K562 (cell line): ENCODE measurements around the gene DAGLA. TPM values are rescaled to one million over a fixed set of nuclear protein-coding genes. Genes with fewer than 3 reads are reported as not detected.

Experiments
- ATAC-seq: fragments of 200-7000 bp; cut with Tn5 transposase; 3 replicates; pipeline ENCODE4 v1.9.1; 2020; ENCODE audit warnings: moderate library complexity
- BruUV-seq: library from RNA; stranded (reverse); fragments of 400-500 nt; replicated peaks from 2 replicates; lab custom pipeline; 2021; lab: Mats Ljungman, UMichigan
- CTCF ChIA-PET: fragments of 300-600 bp; formaldehyde crosslinking; extraction: SDS; loops from one replicate; lab custom pipeline; 2021; ENCODE audit warnings: low intra/inter-chr PET ratio; lab: Yijun Ruan, JAX
- POLR2A ChIA-PET: fragments of 300-600, 350-650 bp; sonication (Branson Sonifier 250); formaldehyde crosslinking; extraction: SDS; loops from one replicate; lab custom pipeline; 2021; ENCODE audit warnings: antibody characterized with exemption, inconsistent platforms; lab: Yijun Ruan, JAX
- DNase-seq, 4 experiments: peaks; one replicate each; pipeline versions ENCODE4 v3.0.0 to v3.0.0-alpha.2; 2011 to 2018; ENCODE audit warnings: low spot score in 3 of 4, mixed read lengths in 3 of 4; ENCODE audit errors: extremely low read depth in 1 of 4
- FAIRE-seq: peaks from 2 replicates; lab custom pipeline; 2011; peaks lifted over from hg19 to GRCh38; lab: Jason Lieb, UNC
- H2AFZ ChIP-seq: 2 replicates; pipeline ENCODE4 v1.6.0; 2011; ENCODE audit warnings: low read depth, low read length, control low read depth, inconsistent platforms
- H3K27ac ChIP-seq: fragments of 200-600 bp; 3 replicates; pipeline ENCODE4 v1.8.0; 2011; ENCODE audit warnings: low read depth, mild to moderate bottlenecking, control low read depth, inconsistent platforms, low read length, moderate library complexity, mixed read lengths; ENCODE audit errors: extremely low read depth
- H3K27me3 ChIP-seq, 2 experiments: fragments of 300-600 bp in 1 of 2; 2 replicates in 1 of 2; 3 replicates in 1 of 2; pipeline versions ENCODE4 v1.6.0 to v1.8.0; 2011; ENCODE audit warnings: inconsistent platforms in 2 of 2, low read length in 2 of 2, mild to moderate bottlenecking in 1 of 2, mixed read lengths in 1 of 2, moderate library complexity in 1 of 2; ENCODE audit not compliant: control insufficient read depth in 2 of 2, insufficient read depth in 2 of 2
- H3K36me3 ChIP-seq: fragments of 300-600 bp; 3 replicates; pipeline ENCODE4 v1.8.0; 2011; ENCODE audit warnings: mild to moderate bottlenecking, low read length, inconsistent platforms; ENCODE audit not compliant: control insufficient read depth, insufficient read depth
- H3K4me1 ChIP-seq, 2 experiments: fragments of 200-600 bp in 1 of 2; replicated peaks in 1 of 2; 2 replicates in 1 of 2; 3 replicates in 1 of 2; pipeline versions ENCODE4 v1.5.1 to v1.8.0; 2011; ENCODE audit warnings: inconsistent platforms in 2 of 2, low read length in 2 of 2, mild to moderate bottlenecking in 1 of 2, mixed read lengths in 1 of 2, moderate library complexity in 1 of 2; ENCODE audit not compliant: control insufficient read depth in 2 of 2, insufficient read depth in 2 of 2
- H3K4me2 ChIP-seq: 2 replicates; pipeline ENCODE4 v1.6.1; 2011; ENCODE audit warnings: low read length, control low read depth, inconsistent platforms, mixed read lengths; ENCODE audit not compliant: insufficient read depth
- H3K4me3 ChIP-seq: fragments of 200-600 bp; sonication (generic), shearing (Covaris generic); 2 replicates; pipeline ENCODE4 v1.5.1; 2016; ENCODE audit warnings: control low read depth, inconsistent platforms
- H3K79me2 ChIP-seq: fragments of 200-600 bp; 3 replicates; pipeline ENCODE4 v1.8.0; 2011; ENCODE audit warnings: low read length, inconsistent platforms; ENCODE audit not compliant: control insufficient read depth, insufficient read depth
- H3K9ac ChIP-seq, 2 experiments: 2 replicates each; pipeline versions ENCODE4 v1.6.0 to v1.6.1; 2011; ENCODE audit warnings: low read depth in 2 of 2, low read length in 2 of 2, control low read depth in 1 of 2, inconsistent platforms in 1 of 2, mild to moderate bottlenecking in 1 of 2, mixed read lengths in 1 of 2; ENCODE audit not compliant: insufficient read depth in 1 of 2
- H3K9me1 ChIP-seq: one replicate; pipeline ENCODE4 v1.6.0; 2011; ENCODE audit warnings: inconsistent platforms, mild to moderate bottlenecking, low read length, moderate library complexity; ENCODE audit not compliant: control insufficient read depth, insufficient read depth
- H3K9me3 ChIP-seq: replicated peaks from 2 replicates; pipeline ENCODE4 v1.5.1; 2011; ENCODE audit warnings: low read depth, low read length, inconsistent platforms; ENCODE audit not compliant: control insufficient read depth, insufficient read depth
- H4K20me1 ChIP-seq: replicated peaks from 2 replicates; pipeline ENCODE4 v1.6.1; 2011; ENCODE audit warnings: low read length, inconsistent platforms, mixed read lengths; ENCODE audit not compliant: control insufficient read depth, insufficient read depth
- BMI1 ChIP-seq: fragments of 150-350 bp; IDR thresholded peaks from 2 replicates; pipeline ENCODE4 v1.6.1; 2014; ENCODE audit warnings: low read length
- BRD4 ChIP-seq: fragments of 200-600 bp; sonication (generic); IDR thresholded peaks from 2 replicates; pipeline ENCODE4 v1.6.1; 2017; ENCODE audit warnings: inconsistent platforms
- DDX20 ChIP-seq: fragments of 450-650 bp; IDR thresholded peaks from 2 replicates; pipeline ENCODE4 v1.6.1; 2016; ENCODE audit warnings: missing genetic modification characterization, low read depth, mild to moderate bottlenecking, missing compliant biosample characterization, moderate library complexity
- NEUROD1 ChIP-seq: fragments of 150-350 bp; IDR thresholded peaks from 2 replicates; pipeline ENCODE4 v1.6.1; 2014; ENCODE audit warnings: borderline replicate concordance, low read length, low read depth; ENCODE audit not compliant: partially characterized antibody
- NFRKB ChIP-seq: fragments of 450-650 bp; IDR thresholded peaks from 2 replicates; pipeline ENCODE4 v1.6.1; 2016; ENCODE audit warnings: low read depth
- RAD51 ChIP-seq: fragments of 450-650 bp; IDR thresholded peaks from 2 replicates; pipeline ENCODE4 v1.7.1; 2016; ENCODE audit warnings: low read depth, mild to moderate bottlenecking, borderline replicate concordance
- TOE1 ChIP-seq, 2 experiments: fragments of 450-650 bp in 1 of 2; sonication (generic) in 1 of 2; formaldehyde crosslinking in 1 of 2; IDR thresholded peaks; 2 replicates each; pipeline versions ENCODE4 v1.7.1 to v1.8.0; 2016 to 2022; ENCODE audit warnings: borderline replicate concordance in 2 of 2, mild to moderate bottlenecking in 2 of 2, antibody characterized with exemption in 1 of 2, inconsistent platforms in 1 of 2, low read depth in 1 of 2, missing genetic modification reagents in 1 of 2, moderate library complexity in 1 of 2
- ZC3H8 ChIP-seq: fragments of 450-650 bp; IDR thresholded peaks from 2 replicates; pipeline ENCODE4 v1.6.1; 2017
- ZZZ3 ChIP-seq: fragments of 450-650 bp; IDR thresholded peaks from 2 replicates; pipeline ENCODE4 v1.6.1; 2016; ENCODE audit warnings: antibody characterized with exemption, mild to moderate bottlenecking, moderate library complexity
- WGBS: fragments of 100-300 bp; shearing (Covaris generic); methylation state at CpG from one replicate; pipeline ENCODE4 v1.1.6; 2016; ENCODE audit warnings: low coverage, mixed read lengths; ENCODE audit not compliant: insufficient coverage; ENCODE audit errors: missing lambda C conversion rate; 5-methylcytosine and 5-hydroxymethylcytosine counted together
- in situ Hi-C: fragments of 300-500 bp; cut with MboI; formaldehyde crosslinking; loops from 4 replicates; pipeline ENCODE4 v1.15.0; 2018; ENCODE audit warnings: inconsistent platforms, mixed read lengths
- intact Hi-C: fragments of 100-400 bp; cut with micrococcal nuclease; formaldehyde crosslinking; loops from 2 replicates; pipeline ENCODE4 v1.14.2; 2022
- polyA plus RNA-seq, 8 experiments: library from polyadenylated mRNA; depleted of rRNA in 4 of 8; stranded (reverse) in 5 of 8; unstranded in 3 of 8; fragments of >200 nt; fragmentation: Nextera tagmentation in 2 of 8; fragmentation: Illumina TruSeq in 1 of 8; extraction: Ambion mirVana in 2 of 8; extraction: Trizol in 1 of 8; gene quantifications; 2 replicates each; pipeline versions ENCODE4 v1.2.1 to v1.2.3, GENCODE V29; 2011 to 2014; ENCODE audit warnings: inconsistent platforms in 1 of 8, missing spikeins in 1 of 8
- total RNA-seq, 7 experiments: library from RNA; depleted of rRNA in 6 of 7; stranded (reverse); fragments of >200 nt in 6 of 7; fragmentation: Illumina TruSeq in 2 of 7; extraction: Trizol in 2 of 7; gene quantifications; 2 replicates each; pipeline versions ENCODE4 v1.2.1 to v1.2.3, GENCODE V29; 2011 to 2021; ENCODE audit warnings: low replicate concordance in 1 of 7
- TF ChIP-seq, protein P1 (sequence below): fragments of 250-450 bp; sonication (Bioruptor Pico); IDR thresholded peaks from 2 replicates; pipeline ENCODE4 v1.5.0; 2020; ENCODE audit warnings: mild to moderate bottlenecking
- TF ChIP-seq, protein P2 (sequence below): sonication (generic); formaldehyde crosslinking; IDR thresholded peaks from 2 replicates; pipeline ENCODE4 v1.9.0; 2022; ENCODE audit warnings: mild to moderate bottlenecking, missing genetic modification reagents
- TF ChIP-seq, protein P3 (sequence below): fragments of 450-650 bp; formaldehyde crosslinking; IDR thresholded peaks from 2 replicates; pipeline ENCODE4 v1.4.0; 2020; ENCODE audit warnings: mild to moderate bottlenecking, mixed read lengths

Gene DAGLA
- total and polyA plus RNA-seq, 9 of the 15 experiments (the other 6 are each of a cell fraction or from before 2014, with no cell fraction given): 0.03 to 0.16 (median 0.04) TPM; not detected in 4

DNA sequence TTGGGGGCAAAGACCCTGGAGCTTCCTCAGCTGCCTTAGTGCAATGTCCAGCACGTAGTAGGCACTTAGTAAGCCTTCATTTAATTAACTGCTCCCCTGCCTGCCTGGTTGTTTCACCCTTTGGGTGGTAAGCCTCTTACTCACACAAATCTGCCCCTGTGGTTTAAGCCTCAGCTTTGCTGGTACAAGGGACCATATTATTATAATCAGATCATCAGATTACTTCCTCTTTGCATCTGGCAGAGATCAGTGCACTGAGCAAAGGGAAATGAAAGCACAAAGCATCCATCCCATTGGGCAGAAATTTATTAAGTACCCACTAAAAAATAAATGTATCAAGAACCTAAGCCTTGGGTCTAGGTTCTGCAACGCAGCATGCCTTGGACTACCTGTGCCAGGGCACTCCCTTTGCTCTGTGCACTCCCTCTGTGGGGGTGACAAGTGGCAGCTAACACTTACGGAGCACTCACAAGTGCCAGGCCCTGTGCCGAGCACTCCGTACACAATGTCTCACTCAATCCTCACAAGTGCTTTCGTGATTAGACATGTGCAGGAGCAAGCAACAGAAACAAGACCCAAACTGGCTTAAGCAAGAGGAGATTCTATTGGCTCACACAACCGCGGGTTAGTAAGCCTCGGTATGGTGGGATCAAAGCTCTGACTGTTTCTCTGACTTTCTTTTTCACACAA is 34.9 kb upstream of the DAGLA start:
- ChIA-PET POLR2A (no interaction called here), CTCF (no interaction called here)
- Histone ChIP-seq H4K20me1 (no peaks in the 10 kb centered on the region), H2AFZ (no peak overlapping the region), H3K79me2 (no peaks in the 10 kb centered on the region), H3K27me3 (peaks cover 33 to 37% of the 10 kb centered on the region in 2 experiments), H3K27ac (no peak overlapping the region), H3K4me1 (no peaks in the 10 kb centered on the region; a peak in 1 of 5 replicates), H3K9ac (no peak overlapping the region), H3K4me2 (no peak overlapping the region), H3K9me3 (no peaks in the 10 kb centered on the region), H3K36me3 (no peaks in the 10 kb centered on the region), H3K9me1 (no peaks in the 10 kb centered on the region), H3K4me3 (no peak overlapping the region)
- intact Hi-C loops: no loop called here
- no peak for TF ChIP-seq NEUROD1
- TF ChIP-seq ZC3H8: no peak
- no peak for TF ChIP-seq ZZZ3
- no peak for TF ChIP-seq BRD4
- TF ChIP-seq DDX20: no peak
- no peak for TF ChIP-seq NFRKB
- no peak for TF ChIP-seq BMI1
- no TSS peak for BruUV-seq
- FAIRE-seq (no peak), ATAC-seq (no peak), DNase-seq (no peak)
- in situ Hi-C loops: no loop called here
- 2% methylated on average over 9 of the region's 9 CpGs for WGBS

DNA sequence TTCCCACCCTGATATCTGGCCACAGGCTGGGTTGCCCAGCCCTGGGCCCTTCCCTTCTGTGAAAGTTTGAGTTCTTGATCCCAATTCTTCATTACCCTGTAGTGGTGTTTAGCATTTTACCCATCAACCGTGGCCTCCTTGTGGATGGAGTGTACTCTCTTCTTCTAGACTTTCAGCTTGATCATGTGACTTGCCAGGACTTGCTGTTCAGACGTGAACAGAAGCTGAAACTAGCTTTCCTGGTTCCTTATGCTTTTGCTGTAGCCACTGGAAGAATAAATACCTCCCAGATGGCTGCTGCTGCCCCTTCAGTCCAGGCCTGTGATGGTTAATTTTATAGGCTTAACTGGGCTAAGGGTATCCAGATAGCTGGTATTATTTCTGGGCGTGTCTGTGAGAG is 32.7 kb upstream of the DAGLA start:
- FAIRE-seq (no peak), ATAC-seq (no peak), DNase-seq (no peak)
- in situ Hi-C loops: no loop called here
- H3K4me1 ChIP-seq: peaks cover 0 to 7% of the 10 kb centered on the region in 2 experiments; a peak in 2 of 5 replicates
- H3K36me3 ChIP-seq: no peaks in the 10 kb centered on the region
- intact Hi-C loops: no loop called here
- ChIA-PET CTCF (no interaction called here), POLR2A (interaction anchor here (0.6 to 0.9 kb wide), 2 partner anchors 8 to 313 kb away, joined by 3 read pairs; no protein-coding TSS in a partner anchor)
- no peak overlapping the region for H3K4me3 ChIP-seq
- WGBS: 2% methylated on average over 3 of the region's 3 CpGs
- H2AFZ ChIP-seq: no peak overlapping the region
- no peak overlapping the region for H3K4me2 ChIP-seq
- H3K27ac ChIP-seq: no peak overlapping the region
- no peaks in the 10 kb centered on the region for H3K79me2 ChIP-seq
- no peak overlapping the region for H3K9ac ChIP-seq
- H4K20me1 ChIP-seq: no peaks in the 10 kb centered on the region
- no peaks in the 10 kb centered on the region for H3K9me1 ChIP-seq
- H3K9me3 ChIP-seq: no peaks in the 10 kb centered on the region
- peaks cover 23 to 42% of the 10 kb centered on the region in 2 experiments for H3K27me3 ChIP-seq
- BruUV-seq: no TSS peak
- TF ChIP-seq, protein P1, sequence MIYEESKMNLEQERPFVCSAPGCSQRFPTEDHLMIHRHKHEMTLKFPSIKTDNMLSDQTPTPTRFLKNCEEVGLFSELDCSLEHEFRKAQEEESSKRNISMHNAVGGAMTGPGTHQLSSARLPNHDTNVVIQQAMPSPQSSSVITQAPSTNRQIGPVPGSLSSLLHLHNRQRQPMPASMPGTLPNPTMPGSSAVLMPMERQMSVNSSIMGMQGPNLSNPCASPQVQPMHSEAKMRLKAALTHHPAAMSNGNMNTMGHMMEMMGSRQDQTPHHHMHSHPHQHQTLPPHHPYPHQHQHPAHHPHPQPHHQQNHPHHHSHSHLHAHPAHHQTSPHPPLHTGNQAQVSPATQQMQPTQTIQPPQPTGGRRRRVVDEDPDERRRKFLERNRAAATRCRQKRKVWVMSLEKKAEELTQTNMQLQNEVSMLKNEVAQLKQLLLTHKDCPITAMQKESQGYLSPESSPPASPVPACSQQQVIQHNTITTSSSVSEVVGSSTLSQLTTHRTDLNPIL (CRISPR knock-in tag): no peak
- peak; percentile 52; the same call in 1 of the 2 replicates for TF ChIP-seq RAD51
- TF ChIP-seq TOE1 (IDR thresholded peaks at IDR 0.05; ENCODE audit: borderline replicate concordance): peak; percentile 34; the same call in 1 of the 2 replicates
- no peak for TF ChIP-seq TOE1 (CRISPR knock-in tag; IDR thresholded peaks at IDR 0.05; ENCODE audit: borderline replicate concordance, low read depth)
- TF ChIP-seq, protein P2, sequence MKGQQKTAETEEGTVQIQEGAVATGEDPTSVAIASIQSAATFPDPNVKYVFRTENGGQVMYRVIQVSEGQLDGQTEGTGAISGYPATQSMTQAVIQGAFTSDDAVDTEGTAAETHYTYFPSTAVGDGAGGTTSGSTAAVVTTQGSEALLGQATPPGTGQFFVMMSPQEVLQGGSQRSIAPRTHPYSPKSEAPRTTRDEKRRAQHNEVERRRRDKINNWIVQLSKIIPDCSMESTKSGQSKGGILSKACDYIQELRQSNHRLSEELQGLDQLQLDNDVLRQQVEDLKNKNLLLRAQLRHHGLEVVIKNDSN (CRISPR knock-in tag): peak; percentile 52
- TF ChIP-seq, protein P3, sequence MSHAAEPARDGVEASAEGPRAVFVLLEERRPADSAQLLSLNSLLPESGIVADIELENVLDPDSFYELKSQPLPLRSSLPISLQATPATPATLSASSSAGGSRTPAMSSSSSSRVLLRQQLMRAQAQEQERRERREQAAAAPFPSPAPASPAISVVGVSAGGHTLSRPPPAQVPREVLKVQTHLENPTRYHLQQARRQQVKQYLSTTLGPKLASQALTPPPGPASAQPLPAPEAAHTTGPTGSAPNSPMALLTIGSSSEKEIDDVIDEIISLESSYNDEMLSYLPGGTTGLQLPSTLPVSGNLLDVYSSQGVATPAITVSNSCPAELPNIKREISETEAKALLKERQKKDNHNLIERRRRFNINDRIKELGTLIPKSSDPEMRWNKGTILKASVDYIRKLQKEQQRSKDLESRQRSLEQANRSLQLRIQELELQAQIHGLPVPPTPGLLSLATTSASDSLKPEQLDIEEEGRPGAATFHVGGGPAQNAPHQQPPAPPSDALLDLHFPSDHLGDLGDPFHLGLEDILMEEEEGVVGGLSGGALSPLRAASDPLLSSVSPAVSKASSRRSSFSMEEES (CRISPR knock-in tag): peak; percentile 86
